ENCODE results near the gene UBE2V1. TPM values are rescaled to one million over a fixed set of nuclear protein-coding genes. Genes with fewer than 3 reads are reported as not detected.
"Not testable (repeated sequence)": the region's sequence is repeated elsewhere in the genome, so short reads cannot be mapped to it uniquely, and the experiment has no call there.

Gene UBE2V1
- total RNA-seq, 2 donors from 2014 or later: 152 to 221 TPM

DNA sequence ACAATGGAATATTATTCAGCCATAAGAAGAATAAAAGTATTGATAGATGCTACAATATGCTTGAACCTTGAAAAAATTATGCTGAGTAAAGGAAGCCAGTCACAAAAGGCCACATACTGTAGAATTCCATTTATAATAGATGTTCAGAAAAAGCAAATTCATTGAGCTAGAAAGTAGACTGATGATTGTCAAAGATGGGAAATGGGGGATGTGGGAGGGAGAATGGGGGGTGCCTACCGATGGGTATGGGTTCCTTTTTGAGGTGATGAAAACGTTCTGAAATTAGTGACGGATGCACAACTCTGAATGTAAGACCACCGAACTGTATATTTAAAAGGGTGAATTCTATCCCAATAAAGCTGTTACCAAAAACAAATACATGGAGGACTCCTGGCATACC lies 18.4 kb downstream of the UBE2V1 start:
- ATAC-seq (no peak), DNase-seq (ENCODE audit: low spot score in 2 of 2) (no peak)
- H3K27ac Mint-ChIP-seq: no peak overlapping the region
- no peaks in the 10 kb centered on the region for H3K9me3 Mint-ChIP-seq
- H3K36me3 Mint-ChIP-seq: peaks cover 0 to 10% of the 10 kb centered on the region in 2 donors

DNA sequence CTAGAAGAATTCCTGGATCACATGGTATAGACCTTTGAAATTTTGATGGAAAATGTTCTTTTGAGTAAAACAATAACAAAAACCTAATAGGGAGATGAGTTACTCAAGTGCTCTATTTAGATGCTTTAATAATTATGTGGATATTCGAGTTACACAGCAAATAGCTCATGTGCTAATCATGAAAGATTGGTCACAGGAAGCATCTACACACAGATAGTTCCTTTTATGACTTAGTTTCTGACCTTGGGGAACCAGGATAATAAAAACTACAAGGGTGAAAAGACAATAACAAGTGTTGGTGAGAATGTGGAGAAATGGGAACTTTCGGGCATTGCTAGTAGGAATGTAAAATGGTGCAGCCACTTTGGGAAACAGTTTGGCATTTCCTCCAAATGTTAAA lies 19.7 kb downstream of the UBE2V1 start:
- DNase-seq (ENCODE audit: low spot score in 2 of 2): no peak
- H3K36me3 Mint-ChIP-seq: peaks cover 0 to 10% of the 10 kb centered on the region in 2 donors
- no peaks in the 10 kb centered on the region for H3K9me3 Mint-ChIP-seq
- ATAC-seq: no peak
- H3K27ac Mint-ChIP-seq: no peak overlapping the region

- Mint-ChIP-seq H3K36me3 (peaks cover 0 to 10% of the 10 kb centered on the region in 2 donors), H3K9me3 (no peaks in the 10 kb centered on the region)
- ATAC-seq: no peak
These were observed 20.5 kb downstream of the UBE2V1 start for GRCh38 chr20:50092436-50092835.

DNA sequence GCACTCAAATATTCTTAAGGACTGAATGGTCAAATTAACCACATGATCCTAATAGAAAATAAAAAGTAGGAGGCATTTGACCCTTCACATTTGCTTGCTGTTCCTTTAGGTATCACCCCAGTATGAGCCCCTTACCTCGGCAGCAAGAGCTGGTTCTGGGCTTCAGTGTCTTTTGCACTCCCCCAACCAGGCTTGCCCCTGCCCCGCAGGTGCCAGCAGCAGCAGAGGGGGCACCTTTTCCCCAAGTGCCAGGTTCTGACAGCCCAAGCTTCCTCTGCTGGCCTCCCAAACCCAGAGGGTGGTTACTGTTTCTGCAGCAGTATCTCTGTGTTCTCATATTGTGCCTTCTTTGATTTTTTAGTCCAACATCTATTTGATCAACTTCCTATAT lies 23.2 kb downstream of the UBE2V1 start:
- no peak for ATAC-seq
- Mint-ChIP-seq H3K36me3 (peaks cover 0 to under 1% of the 10 kb centered on the region in 2 donors), H3K27ac (peak overlapping the region; percentile 30 to 48), H3K9me3 (no peaks in the 10 kb centered on the region)
- no peak for DNase-seq (ENCODE audit: low spot score in 2 of 2)

More at GRCh38 chr20:50092436-50092835, 20.5 kb downstream of the UBE2V1 start:
- DNase-seq (ENCODE audit: low spot score in 2 of 2): no peak
- no peak overlapping the region for H3K27ac Mint-ChIP-seq

DNA sequence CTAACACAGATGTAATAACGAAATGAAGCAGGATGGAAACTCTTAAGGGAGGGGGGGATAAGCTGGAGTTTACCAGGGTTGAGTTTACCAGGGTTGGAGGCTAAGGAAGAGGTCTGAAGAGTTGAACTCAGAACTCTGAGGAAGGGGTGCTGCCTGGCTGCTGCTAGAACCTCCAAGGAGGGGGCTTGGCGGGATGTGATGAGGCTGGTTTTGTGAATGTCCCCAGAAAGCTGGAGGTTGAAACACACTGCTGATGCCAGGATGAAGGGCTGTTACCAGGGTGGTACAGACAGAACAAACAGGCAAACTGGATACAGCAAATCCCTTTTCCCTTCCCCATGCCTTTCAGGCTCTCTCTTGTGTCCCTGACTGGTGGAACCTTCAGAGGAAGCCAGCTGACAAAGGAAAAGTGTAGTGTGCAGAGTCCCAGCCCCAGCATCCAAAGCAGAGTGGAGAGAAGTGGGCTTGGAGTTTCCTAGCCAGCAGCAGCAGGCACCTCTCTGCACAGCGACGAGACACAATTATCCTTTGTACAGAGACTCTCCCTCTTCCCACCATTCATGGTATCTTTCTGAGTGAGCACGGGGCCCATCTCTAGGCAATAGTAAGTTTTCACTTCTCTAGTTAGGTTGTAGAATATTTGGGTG lies 23.7 kb downstream of the UBE2V1 start:
- H3K36me3 Mint-ChIP-seq: no peaks in the 10 kb centered on the region
- peak overlapping the region; percentile 29 to 48 for H3K27ac Mint-ChIP-seq
- no peak for ATAC-seq
- H3K9me3 Mint-ChIP-seq: no peaks in the 10 kb centered on the region
- DNase-seq (ENCODE audit: low spot score in 2 of 2): no peak

DNA sequence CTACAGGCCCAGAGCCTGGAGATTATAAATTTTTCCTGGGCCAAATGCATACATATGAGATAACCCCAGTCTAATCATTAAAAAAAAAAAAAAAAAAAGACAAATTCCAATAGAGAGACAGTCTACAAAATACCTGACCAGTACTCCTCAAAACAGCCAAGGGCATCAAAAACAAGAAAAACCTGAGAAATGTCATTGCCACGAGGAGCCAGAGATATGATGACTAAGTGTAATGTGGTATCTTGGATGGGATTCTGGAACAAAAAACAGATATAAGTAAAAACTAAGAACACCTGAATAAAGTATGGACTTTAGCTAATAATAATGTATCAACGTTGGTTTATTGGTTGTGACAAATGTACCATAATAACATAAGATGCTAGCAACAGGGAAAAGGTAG lies 24.9 kb downstream of the UBE2V1 start:
- no peak overlapping the region for H3K27ac Mint-ChIP-seq
- no peaks in the 10 kb centered on the region for H3K9me3 Mint-ChIP-seq
- no peak for ATAC-seq
- no peak for DNase-seq (ENCODE audit: low spot score in 2 of 2)
- H3K36me3 Mint-ChIP-seq: no peaks in the 10 kb centered on the region

GRCh38 chr20:50085481-50086365 lies 27.2 kb downstream of the UBE2V1 start:
- Mint-ChIP-seq H3K27ac (peak overlapping the region; percentile 68 to 87), H3K36me3 (no peaks in the 10 kb centered on the region), H3K9me3 (no peaks in the 10 kb centered on the region)
- peak; percentile 79 for ATAC-seq
- peak in 1 of 2 donors; percentile 29 for DNase-seq (ENCODE audit: low spot score in 2 of 2)

- ATAC-seq: no peak
- H3K27ac Mint-ChIP-seq: peak overlapping the region; percentile 68 to 87
- H3K36me3 Mint-ChIP-seq: no peaks in the 10 kb centered on the region
- no peak for DNase-seq (ENCODE audit: low spot score in 2 of 2)
- no peaks in the 10 kb centered on the region for H3K9me3 Mint-ChIP-seq
These were observed 27.8 kb downstream of the UBE2V1 start for GRCh38 chr20:50085146-50085480.

DNA sequence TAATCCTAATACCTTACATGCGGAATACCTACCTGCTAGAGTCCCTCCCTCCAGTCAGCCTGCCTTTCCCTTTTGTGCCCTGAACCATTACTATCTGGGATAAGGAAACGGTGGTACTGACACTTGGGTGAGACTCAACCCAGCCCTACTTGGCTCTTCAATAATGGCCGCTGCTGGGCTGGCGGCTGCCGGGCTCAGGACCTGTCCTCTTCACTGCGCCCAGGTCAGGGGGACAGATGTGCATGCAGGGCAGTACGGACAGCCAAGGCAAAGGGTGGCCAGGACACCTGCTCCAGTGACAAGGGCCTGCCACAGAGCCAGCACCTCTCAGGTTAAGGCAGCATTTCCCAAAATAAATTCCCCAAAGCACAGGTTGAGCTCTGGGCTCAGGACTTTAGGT lies 29.9 kb downstream of the UBE2V1 start:
- H3K9me3 Mint-ChIP-seq: no peaks in the 10 kb centered on the region
- DNase-seq (ENCODE audit: low spot score in 2 of 2) (peak in 1 of 2 donors; percentile 13), ATAC-seq (no peak)
- no peaks in the 10 kb centered on the region for H3K36me3 Mint-ChIP-seq
- no peak overlapping the region for H3K27ac Mint-ChIP-seq

- not testable (repeated sequence) for H3K36me3 Mint-ChIP-seq, H3K9me3 Mint-ChIP-seq, ATAC-seq
- peak in 1 of 2 donors; percentile 9 for DNase-seq (ENCODE audit: low spot score in 2 of 2)
- peak overlapping the region; percentile 31 to 45 for H3K27ac Mint-ChIP-seq
These were observed 30.9 kb downstream of the UBE2V1 start for GRCh38 chr20:50082056-50082455.

GRCh38 chr20:50077818-50078601 lies 34.9 kb downstream of the UBE2V1 start:
- Mint-ChIP-seq H3K36me3 (no peaks in the 10 kb centered on the region), H3K27ac (peak overlapping the region in 1 of 2 donors; percentile 44), H3K9me3 (no peaks in the 10 kb centered on the region)
- no peak for ATAC-seq
- peak in 1 of 2 donors; percentile 50 for DNase-seq (ENCODE audit: low spot score in 2 of 2)

DNA sequence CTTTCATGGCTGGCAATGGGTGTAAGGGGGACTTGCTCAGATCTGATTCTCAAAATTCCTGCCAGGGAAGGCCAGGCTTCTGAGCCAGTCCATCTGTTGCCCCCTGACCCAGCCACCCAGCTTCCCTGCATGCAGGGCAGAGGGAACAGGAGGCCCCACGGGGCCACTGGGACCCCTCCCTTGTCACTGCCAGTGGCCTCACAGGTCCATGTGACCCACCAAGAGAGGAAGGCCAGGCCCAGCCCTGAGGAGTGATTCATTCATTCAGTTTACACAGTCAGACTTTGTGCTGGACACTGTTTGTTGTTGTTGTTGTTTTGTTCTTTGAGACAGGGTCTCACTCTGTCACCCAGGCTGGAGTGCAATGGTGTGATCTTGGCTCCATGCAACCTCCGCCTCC lies 39.5 kb downstream of the UBE2V1 start:
- Mint-ChIP-seq H3K9me3 (no peaks in the 10 kb centered on the region), H3K27ac (no peak overlapping the region), H3K36me3 (no peaks in the 10 kb centered on the region)
- no peak for ATAC-seq
- no peak for DNase-seq (ENCODE audit: low spot score in 2 of 2)

DNA sequence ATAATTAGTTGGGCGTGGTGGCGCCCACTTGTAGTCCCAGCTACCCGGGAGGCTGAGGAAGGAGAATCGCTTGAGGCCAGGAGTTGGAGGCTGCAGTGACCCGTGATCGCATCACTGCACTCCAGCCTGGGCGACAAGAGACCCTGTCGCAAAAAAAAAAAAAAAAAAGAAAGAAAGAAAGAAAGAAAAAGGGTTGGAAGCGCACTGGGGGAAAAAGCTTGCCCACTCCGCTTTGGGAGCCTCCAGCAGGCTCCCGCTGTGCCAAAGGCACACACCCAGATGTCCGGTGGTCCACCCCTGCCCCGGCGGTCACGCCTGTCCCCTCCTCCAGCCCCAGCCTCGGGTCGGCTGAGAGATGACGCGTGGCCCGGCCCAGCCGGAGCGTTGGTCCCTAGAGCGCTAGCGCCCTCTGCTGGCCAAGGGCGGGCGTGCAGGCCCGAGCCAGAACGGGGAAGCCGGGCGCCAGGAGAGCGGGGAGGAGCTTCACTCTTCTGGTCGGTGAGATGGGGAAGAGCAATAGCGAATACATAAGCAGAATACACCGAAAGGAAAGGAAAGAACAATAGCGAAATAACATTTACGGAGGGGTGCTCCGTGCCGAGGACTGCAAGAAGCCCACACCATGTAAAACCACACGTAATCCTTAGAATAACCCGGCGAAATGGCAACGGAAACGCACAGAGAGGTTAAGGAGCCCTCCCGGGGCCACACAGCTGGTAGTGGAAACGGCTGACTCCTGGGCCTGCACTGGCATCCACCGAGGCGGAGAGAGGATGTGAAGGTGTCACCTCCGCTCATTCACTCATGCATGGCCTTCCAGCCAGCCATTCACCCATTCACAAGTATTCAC lies 41.7 kb downstream of the UBE2V1 start:
- no peaks in the 10 kb centered on the region for H3K9me3 Mint-ChIP-seq
- peak; percentile 98 to 99 for ATAC-seq

DNA sequence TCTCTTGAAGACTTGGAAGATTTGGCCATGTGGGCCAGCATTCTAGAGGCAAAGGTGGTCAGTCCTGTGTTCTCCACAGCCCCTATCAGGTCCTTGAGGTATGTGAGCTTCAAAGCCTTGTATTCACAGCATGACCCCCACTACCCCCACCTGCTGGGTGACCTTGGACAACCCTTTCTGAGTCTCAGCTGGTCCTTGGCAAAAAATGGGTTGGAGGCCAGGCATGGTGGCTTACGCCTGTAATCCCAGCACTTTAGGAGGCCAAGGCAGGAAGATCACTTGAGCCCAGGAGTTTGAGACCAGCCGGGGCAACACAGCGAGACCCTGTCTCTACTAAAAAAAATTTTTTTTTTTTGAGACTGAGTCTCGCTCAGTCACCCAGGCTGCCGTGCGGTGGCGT lies 42.6 kb downstream of the UBE2V1 start:
- no peaks in the 10 kb centered on the region for H3K36me3 Mint-ChIP-seq
- H3K27ac Mint-ChIP-seq: no peak overlapping the region
- DNase-seq (ENCODE audit: low spot score in 2 of 2) (no peak), ATAC-seq (no peak)
- H3K9me3 Mint-ChIP-seq: no peaks in the 10 kb centered on the region

More for the DNA sequence above, 41.7 kb downstream of the UBE2V1 start:
- peak; percentile 88 to 100 for DNase-seq (ENCODE audit: low spot score in 2 of 2)
- Mint-ChIP-seq H3K27ac (no peak overlapping the region), H3K36me3 (no peaks in the 10 kb centered on the region)

GRCh38 chr20:50068041-50068651 lies 44.8 kb downstream of the UBE2V1 start:
- no peaks in the 10 kb centered on the region for H3K9me3 Mint-ChIP-seq
- DNase-seq (ENCODE audit: low spot score in 2 of 2): no peak
- H3K36me3 Mint-ChIP-seq: no peaks in the 10 kb centered on the region
- ATAC-seq: no peak
- H3K27ac Mint-ChIP-seq: no peak overlapping the region

DNA sequence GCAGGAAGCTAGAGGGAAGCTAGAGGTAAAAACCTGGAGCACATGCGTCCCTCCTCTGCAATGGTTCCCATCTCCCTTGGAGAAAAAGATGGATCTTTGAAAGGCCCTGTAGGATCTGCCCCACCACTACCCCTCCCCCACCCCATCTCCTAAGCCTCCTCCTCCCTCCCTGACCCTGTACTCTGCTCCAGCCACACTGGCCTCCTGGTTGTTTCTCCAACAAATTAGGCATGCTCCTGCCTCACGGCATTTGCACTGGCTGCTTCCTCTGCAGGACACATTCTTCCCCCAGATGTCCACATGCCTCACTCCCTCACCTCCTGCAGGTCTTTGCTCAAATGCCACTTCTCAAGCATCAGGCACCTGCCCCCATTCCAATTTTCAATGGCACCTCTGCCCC lies 45.5 kb downstream of the UBE2V1 start:
- ATAC-seq (no peak), DNase-seq (ENCODE audit: low spot score in 2 of 2) (no peak)
- Mint-ChIP-seq H3K27ac (no peak overlapping the region), H3K9me3 (no peaks in the 10 kb centered on the region), H3K36me3 (no peaks in the 10 kb centered on the region)
